ENCODE data around the gene CAMKK2.
"Not testable (repeated sequence)": the region's sequence is repeated elsewhere in the genome, so short reads cannot be mapped to it uniquely, and the experiment has no call there.

Gene CAMKK2

DNA sequence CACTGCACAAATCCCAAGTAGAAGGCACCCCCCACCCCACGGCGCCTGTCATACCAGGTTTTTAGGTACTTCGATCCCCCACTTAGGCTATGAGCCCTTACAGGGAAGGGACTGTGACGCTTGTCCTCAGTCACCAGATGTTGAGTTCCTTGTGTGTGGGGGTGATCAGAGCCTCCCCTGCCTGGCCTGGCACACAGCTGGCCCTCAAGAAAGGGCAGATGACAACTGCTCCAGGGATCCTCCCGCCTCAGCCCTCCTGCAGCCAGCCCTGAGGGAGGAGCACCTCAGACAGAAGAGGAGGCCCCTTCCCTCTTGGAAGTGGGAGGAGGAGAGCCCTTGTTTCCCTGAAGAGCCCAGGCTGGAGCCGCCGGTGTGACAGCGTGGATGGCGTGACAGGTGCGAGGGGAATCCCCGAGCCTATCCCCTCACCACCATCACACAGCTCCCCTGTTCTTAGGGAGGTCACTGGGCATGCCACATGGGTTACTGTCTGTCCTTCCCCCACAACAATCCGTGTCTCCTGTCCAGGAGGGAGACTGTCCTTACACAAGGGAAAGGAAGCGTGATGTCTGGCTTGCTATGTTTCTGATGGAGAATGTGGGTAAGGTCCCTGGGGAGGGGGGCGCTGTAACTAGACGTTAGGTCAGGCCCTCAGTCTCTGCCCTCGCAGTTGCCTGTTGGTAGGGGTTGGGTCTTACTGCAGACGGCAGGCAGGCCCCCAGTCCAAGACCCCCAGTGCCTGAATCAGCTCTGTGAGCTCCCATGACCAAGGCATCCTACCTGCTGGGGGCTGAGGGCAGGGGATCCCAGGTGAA lies 55.1 kb downstream of the CAMKK2 start:
- no peak for DNase-seq

DNA sequence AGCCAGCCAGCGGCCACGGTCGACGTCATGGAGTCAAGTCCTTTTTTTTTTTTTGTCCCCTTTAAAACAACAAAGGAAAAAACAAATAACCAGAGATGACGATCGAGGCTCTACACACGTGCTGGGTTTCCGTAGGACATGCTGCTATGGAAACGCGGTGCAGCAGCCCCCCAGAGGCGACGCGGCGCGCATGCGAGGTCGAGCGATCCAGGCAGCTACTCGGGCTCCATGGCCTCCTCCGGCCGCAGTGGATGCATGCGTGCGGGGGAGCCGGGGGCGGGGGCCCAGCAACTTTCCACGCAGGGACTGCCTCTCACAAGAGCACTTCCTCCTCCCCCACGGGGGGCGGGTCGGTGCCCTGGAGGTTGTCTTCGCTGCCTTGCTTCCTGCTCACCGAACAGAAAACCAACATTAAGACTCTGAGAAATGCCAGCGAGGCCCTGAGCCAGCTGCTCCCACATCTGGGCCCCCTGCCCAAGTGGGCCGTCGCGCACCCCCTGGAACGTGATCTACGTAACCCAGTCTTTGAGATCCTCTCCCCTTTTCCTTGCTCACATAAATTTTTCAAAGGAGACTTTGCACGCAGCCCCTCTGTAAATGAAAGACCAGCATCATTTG lies 55.9 kb downstream of the CAMKK2 start:
- no peak for DNase-seq

DNA sequence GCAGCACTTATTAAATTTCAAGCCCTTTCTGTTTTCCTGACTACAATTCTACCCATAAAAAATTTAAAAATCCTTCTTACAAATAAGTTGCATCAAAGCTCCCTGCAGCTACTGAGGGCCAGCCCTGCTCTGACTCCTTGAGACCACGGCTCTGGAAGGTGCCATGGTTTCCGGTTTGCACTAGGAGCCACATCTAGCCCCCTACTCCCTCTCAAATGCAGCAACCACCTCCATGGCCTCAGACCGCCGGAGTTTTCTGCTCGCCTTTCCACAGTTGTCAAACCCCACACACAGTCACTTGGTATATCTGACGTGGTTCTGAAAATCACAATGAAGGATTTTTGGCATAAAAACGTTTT lies 56.5 kb downstream of the CAMKK2 start:
- no peak for DNase-seq

DNA sequence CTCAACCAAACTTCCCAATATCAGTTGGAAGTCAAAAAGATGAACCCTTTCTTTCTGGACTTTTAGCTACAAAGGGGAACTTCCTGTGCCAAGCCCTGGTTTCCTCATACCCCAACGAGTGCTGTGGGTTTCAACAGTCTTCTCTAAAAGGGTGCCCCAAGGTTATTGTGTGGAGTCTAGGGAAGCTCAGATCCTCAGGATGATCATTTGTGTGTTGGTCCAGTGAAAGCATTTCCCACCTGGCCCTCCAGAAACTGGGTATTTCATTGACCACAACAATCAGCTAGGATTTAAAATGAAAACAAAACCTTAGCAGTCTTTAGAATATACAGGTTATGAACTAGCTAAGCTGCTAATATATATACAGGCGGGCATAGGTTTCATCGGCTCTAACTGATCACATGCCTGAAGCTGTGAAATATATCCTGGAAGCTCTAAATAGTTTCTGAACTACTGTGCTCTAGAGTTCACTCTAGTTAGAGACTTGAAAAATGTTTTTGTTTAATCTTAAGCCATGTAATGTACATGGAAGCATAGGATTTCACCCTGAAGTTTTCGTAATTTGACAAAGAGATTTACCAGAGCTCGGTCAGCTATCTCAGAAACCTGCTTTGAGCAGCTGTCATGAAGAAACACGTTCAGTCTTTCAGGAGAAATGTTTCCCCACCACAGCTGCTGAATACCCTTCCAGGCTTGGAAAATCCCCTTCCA lies 57.0 kb downstream of the CAMKK2 start:
- DNase-seq: no peak

GRCh38 chr12:121238604-121239350 lies 57.7 kb downstream of the CAMKK2 start:
- peak; percentile 76 for DNase-seq

GRCh38 chr12:121238086-121238485 lies 58.4 kb downstream of the CAMKK2 start:
- DNase-seq: no peak

DNA sequence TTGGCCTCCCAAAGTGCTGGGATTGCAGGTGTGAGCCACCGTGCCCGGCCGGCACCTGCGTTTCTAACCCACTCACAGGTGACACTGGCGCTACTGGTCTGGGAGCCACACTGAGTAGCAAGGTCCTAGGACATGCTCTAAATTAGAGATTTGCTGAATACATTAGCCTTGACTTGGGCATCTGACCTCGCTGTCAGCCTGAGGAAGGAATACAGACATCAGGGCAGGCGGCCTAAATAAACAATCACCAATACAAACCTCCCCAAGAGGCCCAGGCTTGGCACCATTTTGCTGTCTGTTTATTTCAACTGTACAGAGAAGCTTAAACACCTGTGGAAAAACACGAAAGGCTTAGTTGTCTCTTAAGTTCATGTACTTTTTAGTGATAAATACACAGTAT lies 59.1 kb downstream of the CAMKK2 start:
- DNase-seq: no peak

DNA sequence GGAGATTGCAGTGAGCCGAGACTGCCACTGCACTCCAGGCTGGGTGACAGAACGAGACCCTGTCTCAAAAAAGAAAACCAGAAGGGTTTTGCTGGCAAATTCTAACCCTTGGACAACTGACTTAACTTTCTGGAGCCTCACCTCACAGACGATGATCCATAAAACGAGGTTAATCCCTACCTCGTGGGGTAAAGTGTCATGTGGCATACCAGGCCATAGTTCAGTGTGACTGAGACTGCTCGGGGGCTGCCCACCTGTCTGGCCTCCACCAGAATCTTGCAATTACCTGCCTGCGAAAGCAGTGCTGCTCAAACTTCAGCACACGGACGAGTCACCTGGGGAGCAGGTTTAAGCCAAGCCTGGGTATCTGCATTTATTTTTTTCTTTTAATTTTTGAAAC lies 59.7 kb downstream of the CAMKK2 start:
- DNase-seq: no peak

DNA sequence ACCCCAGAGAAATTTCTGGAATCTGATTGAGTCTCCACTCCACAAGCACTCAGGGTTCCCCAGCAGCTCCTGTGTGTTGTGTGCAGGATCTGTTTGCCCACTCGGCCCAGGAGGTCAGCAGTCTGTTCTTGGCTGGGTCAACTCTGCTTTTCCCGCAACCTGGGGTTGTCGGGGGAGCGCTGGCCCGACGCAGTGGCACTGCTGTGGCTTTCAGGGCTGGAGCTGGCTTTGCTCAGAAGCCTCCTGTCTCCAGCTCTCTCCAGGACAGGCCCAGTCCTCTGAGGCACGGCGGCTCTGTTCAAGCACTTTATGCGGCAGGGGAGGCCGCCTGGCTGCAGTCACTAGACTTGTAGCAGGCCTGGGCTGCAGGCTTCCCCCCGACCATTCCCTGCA lies 62.9 kb downstream of the CAMKK2 start:
- no peak for DNase-seq

GRCh38 chr12:121232977-121233627 lies 63.4 kb downstream of the CAMKK2 start:
- no peak for DNase-seq

GRCh38 chr12:121232163-121232562 lies 64.3 kb downstream of the CAMKK2 start:
- DNase-seq: no peak

DNA sequence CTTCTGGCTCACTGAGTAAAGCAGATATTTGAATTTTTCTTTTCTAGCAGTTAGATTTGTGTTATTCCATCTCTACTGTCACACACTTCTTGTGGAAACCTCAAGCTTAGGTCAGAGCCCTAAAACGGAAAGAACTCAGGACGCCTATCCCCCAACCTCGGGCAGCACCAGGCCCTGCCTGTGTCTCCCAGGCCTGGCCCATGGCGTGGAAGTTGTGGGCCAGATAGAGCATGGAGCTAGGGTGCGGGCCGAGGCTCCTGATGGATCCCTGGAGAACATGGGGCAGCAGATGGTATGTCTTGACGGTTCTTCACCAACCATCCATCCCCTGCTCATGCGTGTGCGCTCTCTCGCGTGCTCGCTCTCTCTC lies 66.0 kb downstream of the CAMKK2 start:
- DNase-seq: no peak

DNA sequence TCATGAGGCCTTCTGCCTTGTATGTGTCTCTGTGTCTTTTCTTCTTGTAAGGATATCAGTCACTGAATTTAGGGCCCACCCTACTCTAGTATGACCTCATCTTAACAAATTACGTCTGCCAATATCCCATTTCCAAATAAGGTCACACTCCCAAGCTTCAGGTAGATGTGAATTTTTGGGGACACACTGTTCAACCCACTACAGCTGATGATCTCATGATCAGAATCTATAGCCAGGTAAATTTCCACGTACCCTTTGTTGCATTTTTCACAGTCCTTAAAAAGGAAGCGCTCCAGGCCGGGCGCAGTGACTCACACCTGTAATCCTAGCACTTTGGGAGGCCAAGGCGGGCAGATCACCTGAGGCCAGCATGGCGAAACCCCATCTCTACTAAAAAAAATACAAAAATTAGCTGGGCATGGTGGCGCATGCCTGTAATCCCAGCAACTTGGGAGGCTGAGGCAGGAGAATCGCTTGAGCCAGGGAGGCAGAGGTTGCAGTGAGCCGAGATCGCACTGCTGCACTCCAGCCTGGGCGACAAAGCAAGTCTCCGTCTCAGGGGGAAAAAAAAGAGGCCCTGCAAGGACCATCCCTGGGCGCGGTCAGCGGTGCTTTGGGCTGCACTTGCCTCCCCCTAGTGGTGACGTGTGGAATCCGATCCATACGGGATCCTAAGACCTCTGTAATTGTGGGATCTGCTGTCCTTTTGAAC lies 66.5 kb downstream of the CAMKK2 start:
- peak; percentile 19 for DNase-seq

- DNase-seq: no peak
Observed at GRCh38 chr12:121228919-121229665, 67.4 kb downstream of the CAMKK2 start.

DNA sequence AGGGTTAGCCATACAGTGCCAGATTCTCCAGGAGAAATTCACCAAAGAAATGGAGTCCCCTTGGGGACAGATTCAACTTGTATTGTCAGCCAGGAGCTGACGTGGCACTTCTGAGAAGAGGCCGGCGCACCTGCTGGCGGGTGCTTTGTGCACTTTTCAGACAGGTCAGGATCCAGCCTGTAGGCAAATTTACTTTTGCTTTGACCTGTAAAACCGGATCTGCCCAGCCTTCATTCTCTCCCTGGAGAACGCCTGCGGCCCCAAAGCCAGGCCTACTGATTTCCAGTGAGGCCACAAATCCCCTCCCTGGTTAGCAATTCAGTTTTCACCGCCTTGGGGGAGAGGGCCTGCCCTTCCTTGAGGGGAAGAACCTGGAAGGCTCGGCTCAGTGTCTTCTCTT lies 69.2 kb downstream of the CAMKK2 start:
- no peak for DNase-seq

- not testable (repeated sequence) for DNase-seq
Observed at GRCh38 chr12:121226871-121227270, 69.6 kb downstream of the CAMKK2 start.

DNA sequence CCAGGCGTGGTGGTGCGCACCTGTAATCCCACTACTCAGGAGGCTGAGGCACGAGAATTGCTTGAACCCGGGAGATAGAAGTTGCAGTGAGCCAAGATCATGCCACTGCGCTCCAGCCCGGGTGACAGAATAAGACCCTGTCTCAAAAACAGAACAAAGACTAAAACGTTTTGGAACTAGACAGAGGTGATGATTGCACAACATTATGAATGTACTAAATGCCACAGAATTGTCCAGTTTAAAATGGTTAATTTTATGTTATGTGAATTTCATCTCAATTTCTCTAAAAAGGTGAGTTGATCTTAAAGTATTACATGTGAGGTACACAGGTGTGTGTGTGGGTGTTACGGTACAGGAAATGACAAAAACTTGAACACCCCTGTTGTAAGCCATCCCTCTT lies 70.1 kb downstream of the CAMKK2 start:
- no peak for DNase-seq

DNA sequence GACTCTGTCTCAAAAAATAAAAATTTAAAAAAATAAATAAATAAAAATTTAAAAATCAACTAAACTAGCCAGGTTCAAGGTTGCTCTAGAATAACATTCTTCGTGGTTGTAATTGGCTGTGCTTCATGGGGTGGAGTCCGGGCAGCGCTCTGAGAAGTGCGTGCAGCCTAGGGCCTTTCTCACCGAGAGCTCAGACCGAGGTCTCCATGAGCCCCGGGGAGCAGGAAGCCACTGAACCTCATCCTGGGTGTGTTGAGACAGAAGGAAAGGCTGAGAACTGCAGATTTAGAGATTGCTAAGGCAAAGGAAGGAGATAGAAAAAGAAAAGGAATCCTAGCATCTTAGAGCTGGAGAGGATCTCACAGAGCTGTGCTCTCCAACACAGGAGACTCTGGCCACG lies 71.9 kb downstream of the CAMKK2 start:
- no peak for DNase-seq

DNA sequence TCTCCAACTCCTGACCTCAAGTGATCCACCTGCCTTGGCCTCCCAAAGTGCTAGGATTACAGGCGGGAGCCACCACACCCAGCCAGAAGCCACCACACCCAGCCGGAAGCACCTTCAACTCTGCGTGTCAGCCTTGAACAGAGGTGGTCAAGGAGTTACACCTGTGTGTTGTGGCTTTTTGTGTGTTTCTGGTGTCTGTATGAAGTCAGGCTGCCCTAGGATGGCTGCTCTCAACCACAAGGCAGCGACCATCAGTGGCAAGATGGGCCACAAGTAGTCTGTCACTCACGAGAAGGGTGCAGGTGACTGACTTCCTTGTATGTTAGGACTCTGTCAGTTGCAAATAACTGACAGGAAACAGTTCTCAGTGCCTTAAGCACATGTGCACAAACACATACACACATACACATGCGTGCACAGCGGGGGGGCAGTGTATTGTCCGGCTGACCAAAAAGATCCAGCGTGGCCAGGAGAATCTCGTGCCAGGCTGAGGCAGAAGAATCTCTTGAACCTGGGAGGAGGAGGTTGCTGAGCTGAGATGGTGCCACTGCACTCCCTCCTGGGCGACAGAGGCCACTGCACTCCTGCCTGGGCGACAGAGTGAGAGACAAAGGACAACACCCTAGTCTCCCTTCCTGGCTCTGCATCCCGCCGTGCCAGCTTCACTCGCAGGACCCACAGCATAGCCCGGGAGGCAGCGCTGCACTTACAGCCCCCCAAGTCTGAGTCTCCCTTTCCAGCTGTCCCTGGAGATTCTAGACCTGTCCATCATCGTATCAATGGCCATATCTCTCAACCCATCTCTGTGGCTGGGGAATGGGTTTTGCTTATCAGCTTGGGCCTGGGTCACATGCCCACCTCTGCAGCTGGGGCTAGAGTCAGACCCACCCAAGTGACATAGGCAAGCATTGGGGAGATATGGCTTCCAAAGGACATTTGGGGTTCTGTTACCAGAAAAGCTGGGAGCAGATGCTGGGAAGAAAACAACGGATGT lies 72.9 kb downstream of the CAMKK2 start:
- DNase-seq: no peak

DNA sequence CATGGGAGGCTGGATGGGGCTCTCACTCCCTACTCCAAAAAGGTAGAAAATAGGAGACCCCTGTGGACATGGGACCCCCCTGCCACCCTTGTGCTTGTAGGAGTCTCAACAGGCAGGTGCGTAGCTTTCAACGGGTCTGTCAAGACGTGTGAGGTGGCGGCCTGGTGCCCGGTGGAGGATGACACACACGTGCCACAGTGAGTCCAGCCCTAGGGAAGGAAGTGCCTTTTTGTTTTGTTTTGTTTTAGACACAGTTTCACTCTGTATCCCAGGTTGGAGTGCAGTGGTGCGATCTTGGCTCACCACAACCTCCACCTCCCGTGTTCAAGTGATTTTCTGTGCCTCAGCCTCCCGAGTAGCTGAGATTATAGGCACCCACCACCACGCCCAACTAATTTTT lies 73.7 kb downstream of the CAMKK2 start:
- DNase-seq: no peak

Measured in NCI-H1105 (cell line).